ENCODE results near the gene PRSS53.

The PRSS53 gene

GRCh38 chr16:31043352-31043751 is 45.4 kb downstream of the PRSS53 start:
- DNase-seq (ENCODE audit: low spot score) = no peak

DNA sequence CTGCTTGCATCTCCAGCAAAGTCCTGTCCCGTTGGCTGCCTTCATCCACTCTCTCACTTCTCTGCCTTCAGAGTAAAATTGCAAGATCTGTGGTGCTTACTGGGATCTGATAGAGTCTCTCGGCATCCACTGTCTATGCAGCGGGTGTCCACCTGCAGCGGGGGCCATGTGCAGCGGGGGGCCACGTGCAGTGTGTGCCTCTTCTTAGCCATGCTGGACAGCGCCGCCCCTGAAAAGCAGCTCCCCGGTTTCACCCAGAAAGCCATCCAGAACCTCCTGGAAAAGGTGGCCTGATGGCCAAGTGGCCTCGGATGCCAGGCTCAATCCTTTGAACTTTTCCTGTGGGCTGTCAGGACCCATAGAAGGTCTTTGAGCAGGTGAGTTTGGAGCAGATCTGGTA is 45.9 kb downstream of the PRSS53 start:
- DNase-seq (ENCODE audit: low spot score) = no peak

DNA sequence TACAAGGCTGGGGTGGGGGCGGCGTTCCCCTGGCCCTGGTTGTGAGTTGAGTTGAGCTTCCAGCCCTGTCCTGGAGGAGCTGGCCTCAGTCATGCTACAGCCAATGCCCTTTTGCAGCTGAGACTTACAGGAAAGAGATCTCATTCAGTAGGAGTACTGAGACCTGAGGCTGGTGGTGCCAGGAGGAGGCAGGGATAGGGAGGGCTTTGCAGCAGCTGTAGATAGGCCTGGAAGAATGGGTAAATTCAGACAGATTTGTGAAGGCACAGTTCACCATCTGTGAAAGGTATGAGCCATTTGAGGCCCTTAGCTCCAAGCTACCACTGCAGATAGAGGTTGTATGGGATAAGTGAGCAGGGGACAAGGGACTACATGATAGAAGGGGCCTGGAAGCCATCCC is 49.8 kb downstream of the PRSS53 start:
- DNase-seq (ENCODE audit: low spot score) = no peak

DNA sequence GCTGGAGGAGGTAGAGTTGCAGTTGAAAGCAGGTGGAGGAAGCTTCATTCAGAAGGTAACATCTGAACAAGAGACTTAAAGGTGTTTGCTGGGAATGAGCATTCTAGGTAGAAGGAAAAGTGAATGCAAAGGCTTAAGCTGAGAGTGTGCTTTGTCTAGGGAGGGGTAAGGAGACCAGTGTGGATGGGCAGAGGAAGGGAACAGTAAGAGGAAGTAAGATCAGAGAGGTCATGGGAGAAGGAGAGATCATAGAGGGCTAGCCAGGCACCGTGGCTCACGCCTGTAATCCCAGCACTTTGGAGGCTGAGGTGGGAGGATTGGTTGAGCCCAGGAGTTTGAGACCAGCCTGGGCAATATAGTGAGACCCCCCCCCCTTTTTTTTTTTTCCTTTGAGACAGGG is 52.1 kb downstream of the PRSS53 start:
- no peak for DNase-seq (ENCODE audit: low spot score)

GRCh38 chr16:31033709-31034492 is 54.8 kb downstream of the PRSS53 start:
- DNase-seq (ENCODE audit: low spot score) = peak; percentile 93

Measured in cerebellar cortex (tissue), 1 donor.